SK-N-SH (cell line): Measurements from ENCODE around the gene ENTPD2. TPM values are rescaled to one million over a fixed set of nuclear protein-coding genes. Genes with fewer than 3 reads are reported as not detected.

Source experiments
- CTCF ChIA-PET: fragments of 300-600, 350-600 bp; formaldehyde crosslinking; extraction: SDS; loops from one replicate; lab custom pipeline; 2021; lab: Yijun Ruan, JAX
- POLR2A ChIA-PET: fragments of 350-600 bp; sonication (Branson Sonifier 250); formaldehyde crosslinking; extraction: SDS; loops from one replicate; lab custom pipeline; 2020; ENCODE audit warnings: antibody characterized with exemption, inconsistent platforms; lab: Yijun Ruan, JAX
- DNase-seq: peaks from one replicate; pipeline ENCODE4 v3.0.0; 2012
- H2AFZ ChIP-seq: fragments of 200-600 bp; sonication (generic); 2 replicates; pipeline ENCODE4 v1.8.1; 2016; ENCODE audit warnings: antibody characterized with exemption, mild to moderate bottlenecking, low read depth
- H3F3A ChIP-seq: fragments of 200-600 bp; sonication (generic); replicated peaks from 2 replicates; pipeline ENCODE3; 2016; ENCODE audit warnings: antibody characterized with exemption, mild to moderate bottlenecking; ENCODE audit not compliant: insufficient read depth
- H3K27ac ChIP-seq, 2 experiments: fragments of 200-500 bp in 1 of 2; fragments of 200-600 bp in 1 of 2; sonication (Bioruptor generic) in 1 of 2; sonication (generic), shearing (Covaris generic) in 1 of 2; 2 replicates each; pipeline versions ENCODE4 v1.5.1 to v1.6.1; 2014 to 2016; ENCODE audit warnings: low read depth in 2 of 2, inconsistent platforms in 1 of 2, low read length in 1 of 2, mild to moderate bottlenecking in 1 of 2, mixed read lengths in 1 of 2
- H3K27me3 ChIP-seq: fragments of 200-600 bp; sonication (generic), shearing (Covaris generic); 2 replicates; pipeline ENCODE4 v1.6.1; 2016; ENCODE audit warnings: mixed run types; ENCODE audit not compliant: insufficient read depth
- H3K36me3 ChIP-seq, 2 experiments: fragments of 200-500 bp in 1 of 2; fragments of 200-600 bp in 1 of 2; sonication (Bioruptor generic) in 1 of 2; sonication (generic) in 1 of 2; replicated peaks in 1 of 2; 2 replicates each; pipeline versions ENCODE3 to v1.5.1; 2014 to 2016; ENCODE audit warnings: low read length in 1 of 2, mild to moderate bottlenecking in 1 of 2; ENCODE audit not compliant: insufficient read depth in 2 of 2, control insufficient read depth in 1 of 2
- H3K4me1 ChIP-seq, 2 experiments: fragments of 200-500 bp in 1 of 2; fragments of 200-600 bp in 1 of 2; sonication (Bioruptor generic) in 1 of 2; sonication (generic), shearing (Covaris generic) in 1 of 2; 2 replicates each; pipeline versions ENCODE4 v1.5.1 to v1.6.1; 2014 to 2016; ENCODE audit warnings: low read depth in 1 of 2, low read length in 1 of 2, mixed run types in 1 of 2; ENCODE audit not compliant: insufficient read depth in 2 of 2, control insufficient read depth in 1 of 2
- H3K4me2 ChIP-seq: fragments of 200-600 bp; sonication (generic), shearing (Covaris generic); 2 replicates; pipeline ENCODE4 v1.6.1; 2017; ENCODE audit warnings: mixed run types
- H3K4me3 ChIP-seq, 2 experiments: fragments of 200-500 bp in 1 of 2; fragments of 200-600 bp in 1 of 2; sonication (Bioruptor generic) in 1 of 2; sonication (generic), shearing (Covaris generic) in 1 of 2; 2 replicates each; pipeline versions ENCODE4 v1.5.1 to v1.8.1; 2014 to 2016; ENCODE audit warnings: low read depth in 2 of 2, inconsistent platforms in 1 of 2, low read length in 1 of 2, mild to moderate bottlenecking in 1 of 2, mixed read lengths in 1 of 2, moderate library complexity in 1 of 2
- H3K79me2 ChIP-seq: fragments of 200-600 bp; sonication (generic); 2 replicates; pipeline ENCODE4 v1.8.1; 2017; ENCODE audit warnings: mild to moderate bottlenecking; ENCODE audit not compliant: insufficient read depth
- H3K9ac ChIP-seq: fragments of 200-600 bp; sonication (generic); 2 replicates; pipeline ENCODE4 v1.6.1; 2017; ENCODE audit warnings: mixed run types
- H3K9me2 ChIP-seq: fragments of 200-600 bp; sonication (generic); 2 replicates; pipeline ENCODE4 v1.6.1; 2017; ENCODE audit warnings: mixed run types
- H3K9me3 ChIP-seq: fragments of 200-600 bp; sonication (generic); 2 replicates; pipeline ENCODE4 v1.6.1; 2017; ENCODE audit warnings: mixed run types, mild to moderate bottlenecking, moderate library complexity
- H4K20me1 ChIP-seq: fragments of 200-600 bp; sonication (generic); 2 replicates; pipeline ENCODE4 v1.6.1; 2017; ENCODE audit warnings: mild to moderate bottlenecking, mixed run types; ENCODE audit not compliant: insufficient read depth
- CHD2 ChIP-seq: fragments of 150-350 bp; IDR thresholded peaks from 2 replicates; pipeline ENCODE4 v1.6.1; 2018; ENCODE audit warnings: low read length; ENCODE audit not compliant: partially characterized antibody
- ELF1 ChIP-seq: IDR thresholded peaks from 2 replicates; pipeline ENCODE4 v1.4.0; 2012
- EP300 ChIP-seq, 2 experiments: IDR thresholded peaks; 2 replicates each; pipeline versions ENCODE4 v1.4.0 to v1.6.1; 2012; ENCODE audit warnings: borderline replicate concordance in 1 of 2, low read depth in 1 of 2, low read length in 1 of 2
- FOSL2 ChIP-seq: IDR thresholded peaks from 2 replicates; pipeline ENCODE4 v1.4.0; 2012; ENCODE audit warnings: low read depth, mild to moderate bottlenecking, moderate library complexity, borderline replicate concordance
- FOXJ3 ChIP-seq: sonication (generic); formaldehyde crosslinking; IDR thresholded peaks from 2 replicates; pipeline ENCODE4 v1.5.1; 2020; ENCODE audit warnings: mild to moderate bottlenecking, missing genetic modification reagents
- GABPA ChIP-seq: IDR thresholded peaks from 2 replicates; pipeline ENCODE4 v1.4.0; 2012; ENCODE audit warnings: low read depth, mild to moderate bottlenecking
- GATA2 ChIP-seq: sonication (generic); formaldehyde crosslinking; IDR thresholded peaks from 2 replicates; pipeline ENCODE4 v1.5.0; 2020; ENCODE audit warnings: mild to moderate bottlenecking, missing genetic modification reagents
- IRF3 ChIP-seq: fragments of 150-350 bp; IDR thresholded peaks from 2 replicates; pipeline ENCODE4 v1.6.1; 2016; ENCODE audit warnings: mild to moderate bottlenecking, low read depth, low read length
- MAX ChIP-seq: IDR thresholded peaks from 2 replicates; pipeline ENCODE4 v1.4.0; 2012; ENCODE audit warnings: low read depth
- MEF2A ChIP-seq: IDR thresholded peaks from 2 replicates; pipeline ENCODE4 v1.4.0; 2012; ENCODE audit warnings: low read depth, borderline replicate concordance
- RCOR1 ChIP-seq: fragments of 150-350 bp; IDR thresholded peaks from 2 replicates; pipeline ENCODE4 v1.6.1; 2017; ENCODE audit warnings: antibody characterized with exemption, low read length
- REST ChIP-seq: IDR thresholded peaks from 2 replicates; pipeline ENCODE4 v1.6.1; 2012; ENCODE audit warnings: mild to moderate bottlenecking, low read depth, low read length, moderate library complexity
- RFX5 ChIP-seq: IDR thresholded peaks from 2 replicates; pipeline ENCODE4 v1.6.1; 2012; ENCODE audit warnings: mild to moderate bottlenecking, improper control_type of control experiment, low read length
- SMC3 ChIP-seq: IDR thresholded peaks from 2 replicates; pipeline ENCODE4 v1.6.1; 2012; ENCODE audit warnings: low read depth, low read length, improper control_type of control experiment
- TAF1 ChIP-seq: IDR thresholded peaks from 2 replicates; pipeline ENCODE4 v1.6.1; 2012; ENCODE audit warnings: low read depth, mild to moderate bottlenecking, low read length, moderate library complexity, borderline replicate concordance
- TEAD4 ChIP-seq: IDR thresholded peaks from 2 replicates; pipeline ENCODE4 v1.4.0; 2012; ENCODE audit warnings: mild to moderate bottlenecking, borderline replicate concordance; ENCODE audit not compliant: insufficient read depth
- USF1 ChIP-seq: IDR thresholded peaks from 2 replicates; pipeline ENCODE4 v1.4.0; 2012; ENCODE audit warnings: low read depth, borderline replicate concordance
- ZBTB33 ChIP-seq: IDR thresholded peaks from 2 replicates; pipeline ENCODE4 v1.4.0; 2012; ENCODE audit warnings: low read depth, borderline replicate concordance
- WGBS: methylation state at CpG from one replicate; pipeline ENCODE4 v1.1.6; 2017; ENCODE audit warnings: low lambda C conversion rate; 5-methylcytosine and 5-hydroxymethylcytosine counted together
- polyA plus RNA-seq, 3 experiments: library from polyadenylated mRNA; depleted of rRNA; stranded (reverse); fragments of >200 nt; gene quantifications; 2 replicates each; pipeline ENCODE4 v1.2.3, GENCODE V29; 2012

ENTPD2 gene
- polyA plus RNA-seq, 1 of the 3 experiments (the other 2 are of a cell fraction), result not detected

GRCh38 chr9:137039611-137040366 is 14.1 kb downstream of the ENTPD2 start:
- Histone ChIP-seq H3K79me2 (no peaks in the 10 kb centered on the region), H3K4me2 (no peak overlapping the region), H3F3A (peaks cover 3% of the 10 kb centered on the region), H4K20me1 (peaks cover 17% of the 10 kb centered on the region), H2AFZ (no peak overlapping the region), H3K4me1 (peaks cover 8 to 23% of the 10 kb centered on the region in 2 experiments; a peak in 2 of 4 replicates), H3K27me3 (no peaks in the 10 kb centered on the region), H3K9me2 (no peaks in the 10 kb centered on the region), H3K27ac (no peak overlapping the region), H3K9me3 (no peaks in the 10 kb centered on the region), H3K4me3 (no peak overlapping the region), H3K36me3 (peaks cover 0 to 19% of the 10 kb centered on the region in 2 experiments), H3K9ac (no peak overlapping the region)
- POLR2A ChIA-PET, result interaction anchor here (0.5 to 0.6 kb wide), 2 partner anchors 148 to 165 kb away, joined by 3 to 4 read pairs; no protein-coding TSS in a partner anchor
- TF ChIP-seq IRF3, result no peak
- no peak for TF ChIP-seq GATA2
- no peak for TF ChIP-seq ELF1
- no peak for TF ChIP-seq MAX
- TF ChIP-seq FOSL2, result no peak
- TF ChIP-seq TEAD4, result no peak
- no peak for TF ChIP-seq CHD2
- no peak for TF ChIP-seq USF1
- TF ChIP-seq RCOR1, result no peak
- TF ChIP-seq REST, result no peak
- no peak for TF ChIP-seq MEF2A
- TF ChIP-seq TAF1, result no peak
- TF ChIP-seq SMC3, result no peak
- no peak for TF ChIP-seq ZBTB33
- no peak for TF ChIP-seq GABPA
- no peak for TF ChIP-seq EP300 (IDR thresholded peaks at IDR 0.05; ENCODE audit: borderline replicate concordance in 1 of 2, low read depth in 1 of 2, low read length in 1 of 2)
- TF ChIP-seq FOXJ3 (CRISPR knock-in tag), result no peak
- no peak for TF ChIP-seq RFX5
- CTCF ChIA-PET, result interaction anchor here (0.8 to 15.1 kb wide), 6 partner anchors 9 to 197 kb away, joined by 3 to 350 read pairs (median 10); partner anchors contain the start of genes AJM1, C8G, FBXW5 and LCN12
- no peak for DNase-seq
- WGBS, result 92% methylated on average over 12 of the region's 32 CpGs
